ENCODE data around the gene SGCD. TPM values are rescaled to one million over a fixed set of nuclear protein-coding genes. Genes with fewer than 3 reads are reported as not detected.

SGCD gene
- total and polyA plus RNA-seq, 4 experiments from 2014 or later: not detected

- no peaks in the 10 kb centered on the region for H3K36me3 ChIP-seq (ENCODE audit: insufficient read depth, low read length)
- Mint-ChIP-seq H3K27ac (no peak overlapping the region), H3K4me3 (no peak overlapping the region), H3K4me1 (no peaks in the 10 kb centered on the region), H3K9me3 (peaks cover 0 to 4% (median 0%) of the 10 kb centered on the region in 8 donors), H3K36me3 (no peaks in the 10 kb centered on the region), H3K27me3 (peaks cover 0 to 6% of the 10 kb centered on the region in 2 donors)
- H3K4me1 ChIP-seq (ENCODE audit: insufficient read depth, low read length): no peaks in the 10 kb centered on the region
- H3K4me3 ChIP-seq (ENCODE audit: low read length in 2 of 2): no peak overlapping the region
- DNase-seq: no peak
- no peaks in the 10 kb centered on the region for H3K27me3 ChIP-seq (ENCODE audit: insufficient read depth, low read length)
- intact Hi-C loops (cut with micrococcal nuclease): no loop called here
- no peaks in the 10 kb centered on the region for H3K9me3 ChIP-seq (ENCODE audit: control insufficient read depth in 1 of 2, low read length in 2 of 2)
- CTCF ChIA-PET (ENCODE audit: partially characterized antibody): interaction anchor here (0.6 to 0.7 kb wide), 2 partner anchors 572 to 658 kb away, joined by 3 to 4 read pairs; no protein-coding TSS in a partner anchor
- POLR2A ChIA-PET (ENCODE audit: partially characterized antibody): no interaction called here
- no peak overlapping the region for H3K27ac ChIP-seq (ENCODE audit: low read depth, low read length)
Observed at GRCh38 chr5:156359476-156359875, 32.5 kb downstream of the SGCD start.

GRCh38 chr5:156361436-156362109 lies 34.6 kb downstream of the SGCD start:
- no peaks in the 10 kb centered on the region for H3K4me1 Mint-ChIP-seq
- POLR2A ChIA-PET (ENCODE audit: partially characterized antibody): no interaction called here

GRCh38 chr5:156363861-156364260 lies 36.9 kb downstream of the SGCD start:
- Mint-ChIP-seq H3K27me3 (peaks cover 0 to 6% of the 10 kb centered on the region in 2 donors), H3K27ac (no peak overlapping the region), H3K9me3 (peaks cover 0 to 2% (median 0%) of the 10 kb centered on the region in 8 donors), H3K4me3 (no peak overlapping the region), H3K36me3 (no peaks in the 10 kb centered on the region), H3K4me1 (no peaks in the 10 kb centered on the region)
- ChIA-PET POLR2A (ENCODE audit: partially characterized antibody) (no interaction called here), CTCF (ENCODE audit: partially characterized antibody) (no interaction called here)
- H3K27me3 ChIP-seq (ENCODE audit: insufficient read depth, low read length): no peaks in the 10 kb centered on the region
- no peak overlapping the region for H3K4me3 ChIP-seq (ENCODE audit: low read length in 2 of 2)
- H3K4me1 ChIP-seq (ENCODE audit: insufficient read depth, low read length): no peaks in the 10 kb centered on the region
- H3K9me3 ChIP-seq (ENCODE audit: control insufficient read depth in 1 of 2, low read length in 2 of 2): no peaks in the 10 kb centered on the region
- intact Hi-C loops (cut with micrococcal nuclease): no loop called here
- no peaks in the 10 kb centered on the region for H3K36me3 ChIP-seq (ENCODE audit: insufficient read depth, low read length)
- no peak overlapping the region for H3K27ac ChIP-seq (ENCODE audit: low read depth, low read length)
- DNase-seq: no peak

More at GRCh38 chr5:156361436-156362109, 34.6 kb downstream of the SGCD start:
- Histone ChIP-seq H3K27ac (ENCODE audit: low read depth, low read length) (no peak overlapping the region), H3K4me3 (ENCODE audit: low read length in 2 of 2) (no peak overlapping the region), H3K9me3 (ENCODE audit: control insufficient read depth in 1 of 2, low read length in 2 of 2) (no peaks in the 10 kb centered on the region), H3K36me3 (ENCODE audit: insufficient read depth, low read length) (no peaks in the 10 kb centered on the region), H3K4me1 (ENCODE audit: insufficient read depth, low read length) (no peaks in the 10 kb centered on the region), H3K27me3 (ENCODE audit: insufficient read depth, low read length) (no peaks in the 10 kb centered on the region)
- Mint-ChIP-seq H3K27me3 (peaks cover 0 to 6% of the 10 kb centered on the region in 2 donors), H3K4me3 (no peak overlapping the region), H3K9me3 (peaks cover 0 to 3% (median 0%) of the 10 kb centered on the region in 8 donors), H3K27ac (no peak overlapping the region), H3K36me3 (no peaks in the 10 kb centered on the region)
- intact Hi-C loops (cut with micrococcal nuclease): no loop called here
- CTCF ChIA-PET (ENCODE audit: partially characterized antibody): no interaction called here
- no peak for DNase-seq

DNA sequence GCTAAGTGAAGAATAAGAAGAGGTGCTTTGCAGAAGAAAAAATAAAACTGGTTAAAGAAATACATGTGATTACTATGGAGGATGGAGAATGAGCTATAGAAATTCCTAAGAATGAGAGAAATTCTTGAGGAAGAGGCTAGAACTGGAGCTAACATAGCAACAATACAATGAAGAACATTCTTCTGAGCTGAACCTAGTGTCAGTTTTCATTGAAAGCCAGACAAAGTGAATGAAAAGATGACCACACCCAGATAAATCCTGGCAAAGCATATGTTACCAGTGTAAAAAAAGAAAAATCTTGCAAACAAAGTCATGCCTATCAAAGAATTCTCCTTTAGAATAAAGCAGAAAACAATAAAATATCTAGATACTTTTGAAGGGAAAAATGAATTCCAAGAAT lies 39.6 kb downstream of the SGCD start:
- H3K4me3 Mint-ChIP-seq: no peak overlapping the region
- Histone ChIP-seq H3K9me3 (ENCODE audit: control insufficient read depth in 1 of 2, low read length in 2 of 2) (no peaks in the 10 kb centered on the region), H3K4me3 (ENCODE audit: low read length in 2 of 2) (no peak overlapping the region), H3K27ac (ENCODE audit: low read depth, low read length) (no peak overlapping the region), H3K36me3 (ENCODE audit: insufficient read depth, low read length) (no peaks in the 10 kb centered on the region), H3K4me1 (ENCODE audit: insufficient read depth, low read length) (no peaks in the 10 kb centered on the region), H3K27me3 (ENCODE audit: insufficient read depth, low read length) (no peaks in the 10 kb centered on the region)
- H3K27ac Mint-ChIP-seq: no peak overlapping the region
- H3K9me3 Mint-ChIP-seq: no peaks in the 10 kb centered on the region
- no peak for DNase-seq
- no peaks in the 10 kb centered on the region for H3K36me3 Mint-ChIP-seq
- intact Hi-C loops (cut with micrococcal nuclease): no loop called here
- CTCF ChIA-PET (ENCODE audit: partially characterized antibody): no interaction called here
- H3K27me3 Mint-ChIP-seq: peaks cover 0 to 6% of the 10 kb centered on the region in 2 donors
- no peaks in the 10 kb centered on the region for H3K4me1 Mint-ChIP-seq
- POLR2A ChIA-PET (ENCODE audit: partially characterized antibody): no interaction called here

GRCh38 chr5:156367597-156367996 lies 40.6 kb downstream of the SGCD start:
- Histone ChIP-seq H3K4me3 (ENCODE audit: low read length in 2 of 2) (no peak overlapping the region), H3K36me3 (ENCODE audit: insufficient read depth, low read length) (no peaks in the 10 kb centered on the region), H3K9me3 (ENCODE audit: control insufficient read depth in 1 of 2, low read length in 2 of 2) (no peaks in the 10 kb centered on the region), H3K27me3 (ENCODE audit: insufficient read depth, low read length) (no peaks in the 10 kb centered on the region), H3K27ac (ENCODE audit: low read depth, low read length) (no peak overlapping the region), H3K4me1 (ENCODE audit: insufficient read depth, low read length) (no peaks in the 10 kb centered on the region)
- POLR2A ChIA-PET (ENCODE audit: partially characterized antibody): no interaction called here
- CTCF ChIA-PET (ENCODE audit: partially characterized antibody): interaction anchor here (1.5 kb wide), 1 partner anchor 20 kb away, joined by 3 read pairs; no protein-coding TSS in a partner anchor
- intact Hi-C loops (cut with micrococcal nuclease): no loop called here
- Mint-ChIP-seq H3K4me1 (no peaks in the 10 kb centered on the region), H3K4me3 (no peak overlapping the region), H3K9me3 (no peaks in the 10 kb centered on the region), H3K27me3 (peaks cover 0 to 3% of the 10 kb centered on the region in 2 donors), H3K27ac (no peak overlapping the region), H3K36me3 (no peaks in the 10 kb centered on the region)
- DNase-seq: no peak

DNA sequence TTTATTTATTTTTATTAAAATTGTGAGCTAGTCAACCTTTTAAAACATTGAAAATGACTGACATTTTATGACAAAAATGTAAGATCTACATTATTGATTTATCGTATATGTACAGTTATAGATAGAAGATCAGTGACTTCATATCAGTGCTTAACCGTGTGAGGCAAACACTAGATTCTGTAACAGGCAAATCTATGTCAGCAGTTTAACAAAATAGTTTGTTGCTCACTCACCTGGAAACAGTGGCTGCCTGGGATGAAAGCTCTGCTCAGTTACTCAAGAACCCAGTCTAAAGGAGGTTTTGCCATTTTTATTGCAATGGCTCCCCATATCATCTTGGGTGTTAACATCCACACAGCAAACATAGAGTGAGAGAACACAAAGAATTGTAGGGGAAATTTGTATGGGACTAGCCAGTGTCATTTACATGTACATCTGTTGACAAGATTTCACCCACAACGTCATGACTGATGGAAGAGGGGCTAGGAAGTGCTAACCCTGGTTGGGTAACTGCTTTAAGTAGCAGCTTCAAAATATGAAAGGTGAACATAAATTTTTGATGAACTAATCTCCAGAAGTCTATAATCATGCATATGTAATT lies 49.0 kb downstream of the SGCD start:
- ChIA-PET CTCF (ENCODE audit: partially characterized antibody) (no interaction called here), POLR2A (ENCODE audit: partially characterized antibody) (no interaction called here)
- Mint-ChIP-seq H3K27ac (no peak overlapping the region), H3K4me3 (no peak overlapping the region), H3K36me3 (no peaks in the 10 kb centered on the region), H3K9me3 (peaks cover 0 to 2% (median 0%) of the 10 kb centered on the region in 8 donors), H3K4me1 (no peaks in the 10 kb centered on the region), H3K27me3 (peaks cover 8 to 10% of the 10 kb centered on the region in 2 donors)
- DNase-seq: no peak
- H3K9me3 ChIP-seq (ENCODE audit: control insufficient read depth in 1 of 2, low read length in 2 of 2): no peaks in the 10 kb centered on the region
- H3K4me1 ChIP-seq (ENCODE audit: insufficient read depth, low read length): no peaks in the 10 kb centered on the region
- no peak overlapping the region for H3K4me3 ChIP-seq (ENCODE audit: low read length in 2 of 2)
- no peaks in the 10 kb centered on the region for H3K36me3 ChIP-seq (ENCODE audit: insufficient read depth, low read length)
- intact Hi-C loops (cut with micrococcal nuclease): no loop called here
- H3K27me3 ChIP-seq (ENCODE audit: insufficient read depth, low read length): no peaks in the 10 kb centered on the region
- no peak overlapping the region for H3K27ac ChIP-seq (ENCODE audit: low read depth, low read length)

DNA sequence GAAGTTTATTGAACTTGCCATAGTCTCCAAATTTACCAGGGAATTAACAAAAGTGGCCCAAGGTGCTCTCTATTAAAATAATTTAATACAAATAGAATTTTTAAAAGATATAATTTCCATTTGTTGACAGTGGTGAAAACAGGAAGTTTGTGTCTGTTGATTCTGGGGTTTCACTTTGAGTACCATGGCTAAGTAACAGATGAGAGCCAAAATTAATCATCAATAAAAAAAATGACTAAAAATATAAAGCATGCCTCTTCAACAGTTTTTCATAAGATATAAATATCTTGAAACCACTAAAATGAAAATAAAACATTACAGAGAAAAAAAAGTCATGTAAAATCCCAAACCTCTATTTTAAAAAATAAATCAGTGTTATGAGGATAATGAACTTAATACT lies 49.8 kb downstream of the SGCD start:
- POLR2A ChIA-PET (ENCODE audit: partially characterized antibody): no interaction called here
- no peaks in the 10 kb centered on the region for H3K4me1 ChIP-seq (ENCODE audit: insufficient read depth, low read length)
- H3K27me3 ChIP-seq (ENCODE audit: insufficient read depth, low read length): no peaks in the 10 kb centered on the region
- no peak overlapping the region for H3K4me3 ChIP-seq (ENCODE audit: low read length in 2 of 2)
- Mint-ChIP-seq H3K9me3 (peaks cover 0 to 2% (median 0%) of the 10 kb centered on the region in 8 donors), H3K27ac (no peak overlapping the region), H3K27me3 (peaks cover 8 to 10% of the 10 kb centered on the region in 2 donors), H3K36me3 (no peaks in the 10 kb centered on the region), H3K4me3 (no peak overlapping the region), H3K4me1 (no peaks in the 10 kb centered on the region)
- DNase-seq: no peak
- no peaks in the 10 kb centered on the region for H3K9me3 ChIP-seq (ENCODE audit: control insufficient read depth in 1 of 2, low read length in 2 of 2)
- H3K27ac ChIP-seq (ENCODE audit: low read depth, low read length): no peak overlapping the region
- intact Hi-C loops (cut with micrococcal nuclease): no loop called here
- CTCF ChIA-PET (ENCODE audit: partially characterized antibody): no interaction called here
- H3K36me3 ChIP-seq (ENCODE audit: insufficient read depth, low read length): no peaks in the 10 kb centered on the region

Data from CD4-positive, alpha-beta memory T cell (primary cell).